Activated gamma-delta T cell treated with anti-CD3 and anti-CD28 coated beads, Interleukin-2, amount 50 U/mL, for 16 hours (primary cell): ENCODE data around the gene TBC1D22A.

ENCODE experiments used
- DNase-seq: peaks from one replicate; pipeline ENCODE4 v3.0.0-alpha.2; 2020; ENCODE audit warnings: low read depth

TBC1D22A gene

DNA sequence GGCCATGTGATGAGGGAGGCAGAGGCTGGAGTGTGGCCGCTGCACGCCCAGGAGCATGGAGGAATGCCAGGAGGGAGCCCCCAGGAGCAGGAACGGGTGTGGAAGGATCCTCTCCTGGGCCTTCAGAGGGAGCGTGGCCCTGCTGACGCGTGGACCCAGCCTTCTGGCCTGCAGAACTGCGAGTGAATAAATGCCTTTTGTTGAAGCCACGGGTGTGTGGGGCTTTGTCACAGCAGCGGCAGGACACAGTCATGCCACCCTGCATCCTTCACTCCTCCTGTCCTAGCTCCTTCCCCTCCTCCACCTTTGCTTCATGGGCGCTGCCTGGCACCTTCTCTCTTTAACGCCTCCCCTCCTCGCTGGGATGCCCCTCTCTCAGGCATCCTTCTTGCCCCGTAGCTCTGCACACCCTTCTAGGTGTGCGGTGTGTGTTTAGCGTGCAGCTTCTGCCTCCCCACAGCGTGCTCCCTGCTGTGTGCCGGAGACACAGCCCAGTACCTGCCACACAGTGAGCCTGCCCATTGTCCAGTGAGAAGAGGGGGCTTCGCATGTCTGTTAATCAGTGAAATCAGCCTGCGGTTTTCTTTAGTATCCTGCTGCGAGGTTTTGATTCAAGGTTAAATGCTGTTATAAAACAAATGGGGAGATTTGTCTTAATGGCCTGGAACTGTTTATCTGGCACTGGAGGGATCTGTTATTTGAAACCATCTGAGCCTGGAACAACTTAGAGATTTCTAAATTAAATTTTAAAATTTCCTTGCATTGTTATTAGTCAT, 459.6 kb downstream of the TBC1D22A start:
- DNase-seq, result no peak
